GM19455 (cell line): Measurements from ENCODE around the gene SDSL.
A peak's percentile ranks its signal among the peaks of the same experiment; 100 is the strongest.

Experiments used
- ATAC-seq: cut with Tn5 transposase; IDR thresholded peaks from one replicate; pipeline ENCODE4 v1.9.1; 2021; ENCODE audit not compliant: unreplicated experiment

The SDSL gene, protein sequence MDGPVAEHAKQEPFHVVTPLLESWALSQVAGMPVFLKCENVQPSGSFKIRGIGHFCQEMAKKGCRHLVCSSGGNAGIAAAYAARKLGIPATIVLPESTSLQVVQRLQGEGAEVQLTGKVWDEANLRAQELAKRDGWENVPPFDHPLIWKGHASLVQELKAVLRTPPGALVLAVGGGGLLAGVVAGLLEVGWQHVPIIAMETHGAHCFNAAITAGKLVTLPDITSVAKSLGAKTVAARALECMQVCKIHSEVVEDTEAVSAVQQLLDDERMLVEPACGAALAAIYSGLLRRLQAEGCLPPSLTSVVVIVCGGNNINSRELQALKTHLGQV

DNA sequence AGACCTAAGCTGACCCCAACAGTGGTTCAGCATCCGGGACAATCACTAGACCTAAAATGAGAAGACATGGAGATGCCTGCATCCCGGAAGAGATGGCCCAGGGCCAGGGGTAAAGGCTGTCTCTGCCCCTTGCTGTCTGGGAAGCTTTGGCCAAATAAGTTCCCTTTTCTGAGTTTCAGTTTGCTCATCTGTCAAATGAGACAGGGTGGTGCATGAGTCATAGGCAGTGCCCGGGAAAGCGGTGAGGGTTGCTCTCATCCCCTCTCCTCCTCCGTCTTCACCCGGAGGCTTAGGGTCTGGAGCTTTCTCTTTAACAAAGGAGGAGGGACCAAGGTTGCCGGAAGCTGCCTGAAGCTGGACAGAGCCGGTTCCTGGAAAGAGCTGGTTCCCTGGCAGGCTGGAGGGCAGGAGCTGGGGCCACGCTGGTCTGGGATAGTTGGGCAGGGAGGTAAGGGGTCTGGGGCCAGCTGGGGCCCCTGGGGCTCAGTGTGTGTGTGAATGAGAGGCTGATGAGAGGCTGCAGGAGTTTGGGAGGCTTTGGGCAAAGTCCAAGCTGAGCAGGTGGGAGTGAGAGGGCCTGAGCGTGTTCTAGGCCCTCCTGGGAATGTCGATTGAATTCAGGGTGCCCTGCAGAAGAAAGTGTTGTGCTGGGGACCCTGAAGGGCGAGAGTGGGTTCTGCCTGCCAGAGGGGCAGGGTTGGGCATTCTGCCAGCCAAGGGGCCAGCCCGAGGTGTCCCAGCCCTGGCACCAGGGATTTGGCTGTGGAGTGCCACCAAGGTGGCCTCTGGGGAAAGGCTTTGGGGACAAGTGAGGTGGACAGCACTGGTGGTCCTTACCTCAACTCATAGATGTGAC, at the start of gene SDSL:
Gene SDSL (plus strand): TSS at position 351 of the 856 bp plus-strand sequence. CDS start 5,603 bp downstream, outside the sequence.
- peak; percentile 88 for ATAC-seq

DNA sequence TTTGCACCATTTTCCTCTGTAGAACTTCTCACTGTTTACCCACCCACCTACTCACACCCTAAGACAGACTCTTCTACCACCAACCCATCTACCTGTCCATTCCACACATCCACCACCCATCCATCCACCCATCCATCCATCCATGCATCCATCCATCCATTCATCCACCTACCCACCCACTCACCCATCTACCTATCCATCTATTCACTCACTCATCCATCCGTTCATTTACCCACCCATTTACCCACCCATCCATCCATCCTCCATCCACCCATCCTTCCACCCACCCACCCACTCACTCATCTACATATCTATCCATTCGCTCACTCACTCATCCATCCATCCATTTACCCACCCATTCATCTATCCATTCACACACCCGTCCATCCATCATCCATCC, 48.7 kb upstream of the SDSL start:
- ATAC-seq, result no peak

DNA sequence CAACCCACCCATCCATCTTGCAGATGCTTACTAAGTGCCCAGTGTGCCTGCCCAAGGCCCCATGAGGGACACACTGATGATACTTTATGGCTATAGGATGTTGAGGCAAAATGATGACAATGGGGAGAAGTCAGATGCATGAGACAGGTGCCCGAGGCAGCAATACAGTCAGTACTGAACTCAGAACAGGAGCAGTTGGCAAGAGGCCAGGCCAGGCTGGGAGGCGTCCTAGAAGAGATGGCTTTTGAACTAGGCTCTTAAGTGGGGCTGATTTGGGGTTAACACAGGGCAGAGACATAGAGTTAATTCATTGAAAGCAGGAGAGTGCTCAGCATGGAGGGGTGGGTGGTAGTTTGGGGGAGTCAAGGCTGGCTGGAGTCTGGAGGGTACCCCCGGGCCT, 48.2 kb upstream of the SDSL start:
- no peak for ATAC-seq

DNA sequence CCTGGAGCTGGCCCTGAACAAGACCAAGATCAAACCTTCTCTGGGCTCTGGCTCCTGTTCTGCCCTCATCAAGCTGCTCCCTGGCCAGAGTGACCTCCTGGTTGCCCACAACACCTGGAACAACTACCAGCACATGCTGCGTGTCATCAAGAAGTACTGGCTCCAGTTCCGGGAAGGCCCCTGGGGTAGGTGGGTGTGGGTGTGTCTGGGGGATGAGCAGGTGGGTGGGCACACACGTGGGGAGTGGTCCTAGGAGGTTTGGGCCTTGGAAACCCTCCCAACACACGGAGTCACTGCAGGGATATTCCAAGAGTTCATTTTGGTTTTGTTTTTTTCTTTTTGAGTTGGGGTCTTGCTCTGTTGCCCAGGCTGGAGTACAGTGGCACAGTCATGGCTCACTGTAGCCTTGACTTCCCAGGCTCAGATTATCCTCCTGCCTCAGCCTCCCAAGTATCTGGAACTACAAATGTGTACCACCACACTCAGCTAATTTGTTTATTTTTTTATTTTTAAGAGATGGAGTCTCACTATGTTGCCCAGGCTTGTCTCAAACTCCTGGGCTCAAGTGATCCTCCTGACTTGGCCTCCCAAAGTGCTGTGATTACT, 47.3 kb upstream of the SDSL start:
- no peak for ATAC-seq

DNA sequence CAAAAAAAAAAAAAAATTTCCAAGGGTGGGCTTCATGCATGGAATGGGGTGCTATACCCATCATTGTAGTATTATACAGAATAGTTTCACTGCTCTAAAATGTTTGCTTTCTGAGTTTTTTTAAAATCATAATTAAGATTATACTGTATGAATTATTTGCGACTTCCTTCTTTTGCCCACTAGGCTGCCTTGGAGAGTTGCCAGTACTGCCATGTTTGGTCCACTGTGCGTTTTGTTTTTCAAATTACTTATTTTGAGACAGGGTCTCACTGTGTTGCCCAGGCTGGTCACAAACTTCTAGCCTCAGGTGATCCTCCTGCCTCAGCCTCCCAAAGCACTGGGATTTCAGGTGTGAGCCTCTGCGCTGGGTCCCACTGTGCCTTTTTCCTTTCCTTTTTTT, 43.9 kb upstream of the SDSL start:
- no peak for ATAC-seq

DNA sequence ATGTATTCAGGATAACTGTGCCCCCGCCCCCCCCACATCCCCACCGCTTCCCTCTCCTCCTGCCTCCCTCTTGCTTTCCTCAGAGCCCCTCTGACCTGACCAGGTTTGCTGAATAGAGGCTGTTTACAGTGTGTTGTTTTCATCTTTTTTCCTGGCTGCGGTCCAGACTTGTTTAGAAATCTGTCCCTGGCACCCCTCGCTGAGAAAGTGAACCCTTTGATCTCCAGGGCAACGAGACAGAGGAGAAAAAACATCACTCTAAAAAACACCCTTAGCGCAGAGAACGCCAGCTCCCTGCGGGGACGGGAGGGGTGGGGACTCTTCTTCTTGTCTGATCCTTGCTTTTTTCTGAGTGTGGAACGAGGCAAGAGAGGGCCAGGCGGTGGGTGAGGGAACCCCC, 41.0 kb upstream of the SDSL start:
- no peak for ATAC-seq

DNA sequence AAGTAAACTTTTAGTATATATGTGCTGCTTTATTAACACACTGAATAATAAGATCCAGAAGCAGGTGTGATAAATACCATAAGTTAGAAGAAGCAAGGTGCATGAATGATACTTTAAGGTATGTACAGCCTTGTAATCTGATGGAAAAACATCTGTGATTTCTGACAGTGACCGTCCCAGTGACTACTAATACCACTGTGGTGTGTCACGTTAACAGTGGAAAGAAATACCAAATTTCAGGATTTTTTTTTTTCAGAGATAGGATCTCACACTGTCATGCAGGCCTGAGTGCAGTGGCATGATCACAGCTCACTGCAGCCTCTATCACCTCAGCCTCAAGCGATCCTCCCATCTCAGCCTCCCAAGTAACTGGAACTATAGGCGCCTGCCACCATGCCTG, 40.0 kb upstream of the SDSL start:
- no peak for ATAC-seq

DNA sequence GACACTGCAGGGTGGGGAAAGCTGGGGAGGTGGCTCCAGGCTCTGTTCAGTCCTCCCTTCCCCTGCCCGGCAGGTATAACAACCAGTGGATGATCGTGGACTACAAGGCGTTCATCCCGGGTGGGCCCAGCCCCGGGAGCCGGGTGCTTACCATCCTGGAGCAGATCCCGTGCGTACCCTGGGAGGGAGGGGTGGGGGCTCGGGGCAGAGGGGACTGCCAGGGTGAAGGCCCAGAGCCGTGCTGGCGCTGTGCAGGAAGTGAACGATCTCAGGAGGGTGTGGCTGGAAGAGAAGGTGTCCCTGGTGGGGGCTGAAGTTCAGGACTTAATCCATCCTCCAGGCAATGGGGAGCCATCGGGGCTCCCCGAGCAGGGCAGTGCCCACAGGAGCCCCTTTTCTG, 37.4 kb upstream of the SDSL start:
- no peak for ATAC-seq

DNA sequence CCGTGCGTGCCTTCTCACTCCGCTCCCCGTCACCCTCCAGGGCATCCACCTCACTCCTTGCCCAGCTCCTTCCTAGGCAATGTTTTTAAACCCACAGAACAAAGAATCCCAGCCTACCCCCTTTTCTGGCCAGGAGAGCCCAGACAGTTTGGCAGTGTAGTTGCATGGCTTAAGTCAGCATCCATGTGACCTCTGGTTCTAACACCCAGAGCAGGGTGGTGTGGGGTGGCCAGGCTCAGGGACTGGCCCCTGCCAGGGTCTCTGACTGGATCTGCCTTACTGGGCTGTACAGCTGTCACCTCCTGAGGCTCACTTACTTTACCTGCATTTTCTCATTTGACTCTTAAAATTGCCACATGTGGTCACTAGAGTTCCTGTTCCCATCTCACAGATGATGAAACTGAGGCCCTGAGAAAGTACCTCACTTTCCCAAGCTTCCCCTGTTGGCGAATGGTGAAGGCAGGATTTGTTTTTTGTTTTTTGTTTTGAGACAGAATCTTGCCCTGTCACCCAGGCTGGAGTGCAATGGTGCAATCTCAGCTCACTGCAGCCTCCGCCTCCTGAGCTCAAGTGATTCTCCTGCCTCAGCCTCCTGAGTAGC, 36.8 kb upstream of the SDSL start:
- no peak for ATAC-seq

DNA sequence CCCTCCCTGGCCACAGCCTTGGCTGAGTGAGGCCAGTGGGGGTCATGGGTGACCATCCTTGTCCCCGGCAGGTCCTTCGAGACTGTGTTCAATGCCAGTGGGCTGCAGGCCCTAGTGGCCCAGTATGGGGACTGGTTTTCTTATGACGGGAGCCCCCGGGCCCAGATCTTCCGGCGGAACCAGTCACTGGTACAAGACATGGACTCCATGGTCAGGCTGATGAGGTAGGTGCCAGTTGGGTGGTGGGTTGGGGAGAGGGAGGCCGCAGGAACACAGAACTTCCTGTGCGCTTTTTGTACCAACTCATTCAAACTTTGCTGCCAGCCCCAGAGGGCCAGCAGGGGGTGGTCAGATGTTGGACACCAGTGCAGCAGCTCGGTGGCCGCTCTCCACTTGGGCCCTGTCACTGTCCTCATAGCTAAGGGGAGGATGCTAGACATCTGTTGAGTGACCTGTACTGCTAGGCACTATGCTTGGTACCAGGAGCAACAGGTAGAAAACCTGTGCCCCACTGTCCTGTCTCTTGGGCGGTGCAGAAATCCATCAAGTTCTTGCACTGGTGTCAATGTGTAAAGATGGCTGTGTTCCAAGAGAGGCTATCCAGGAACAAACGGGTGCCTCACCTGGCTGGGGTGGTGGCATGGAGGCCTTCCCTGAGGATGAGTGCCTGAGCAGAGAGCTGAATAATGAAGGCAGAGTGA, 35.2 kb upstream of the SDSL start:
- ATAC-seq, result no peak

DNA sequence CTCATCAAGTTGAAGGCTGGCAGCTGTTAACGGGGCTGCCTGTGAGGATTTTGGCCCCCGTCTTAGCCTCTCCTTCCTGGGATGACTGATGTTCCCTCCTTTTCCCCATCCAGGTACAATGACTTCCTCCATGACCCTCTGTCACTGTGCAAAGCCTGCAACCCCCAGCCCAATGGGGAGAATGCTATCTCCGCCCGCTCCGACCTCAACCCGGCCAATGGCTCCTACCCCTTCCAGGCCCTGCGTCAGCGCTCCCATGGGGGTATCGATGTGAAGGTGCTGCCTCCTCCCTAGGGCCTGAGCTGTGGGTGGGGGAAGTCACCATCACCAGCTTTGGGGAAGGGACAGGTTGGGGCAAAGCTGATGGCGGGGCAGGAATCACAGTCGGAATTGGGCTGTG, 34.5 kb upstream of the SDSL start:
- ATAC-seq, result no peak

DNA sequence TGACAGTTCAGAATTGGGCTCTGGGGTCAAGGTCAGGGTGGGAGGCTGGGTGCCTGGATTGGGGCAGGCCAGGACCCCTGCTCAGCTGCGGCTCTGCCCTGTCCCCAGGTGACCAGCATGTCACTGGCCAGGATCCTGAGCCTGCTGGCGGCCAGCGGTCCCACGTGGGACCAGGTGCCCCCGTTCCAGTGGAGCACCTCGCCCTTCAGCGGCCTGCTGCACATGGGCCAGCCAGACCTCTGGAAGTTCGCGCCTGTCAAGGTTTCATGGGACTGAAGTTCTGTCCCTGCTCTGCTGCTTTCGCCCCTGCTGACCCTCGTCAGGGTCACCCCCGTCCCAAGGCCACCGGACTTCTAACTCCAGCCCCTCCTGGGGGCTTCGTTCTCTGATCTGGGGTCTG, 33.8 kb upstream of the SDSL start:
- ATAC-seq, result no peak

DNA sequence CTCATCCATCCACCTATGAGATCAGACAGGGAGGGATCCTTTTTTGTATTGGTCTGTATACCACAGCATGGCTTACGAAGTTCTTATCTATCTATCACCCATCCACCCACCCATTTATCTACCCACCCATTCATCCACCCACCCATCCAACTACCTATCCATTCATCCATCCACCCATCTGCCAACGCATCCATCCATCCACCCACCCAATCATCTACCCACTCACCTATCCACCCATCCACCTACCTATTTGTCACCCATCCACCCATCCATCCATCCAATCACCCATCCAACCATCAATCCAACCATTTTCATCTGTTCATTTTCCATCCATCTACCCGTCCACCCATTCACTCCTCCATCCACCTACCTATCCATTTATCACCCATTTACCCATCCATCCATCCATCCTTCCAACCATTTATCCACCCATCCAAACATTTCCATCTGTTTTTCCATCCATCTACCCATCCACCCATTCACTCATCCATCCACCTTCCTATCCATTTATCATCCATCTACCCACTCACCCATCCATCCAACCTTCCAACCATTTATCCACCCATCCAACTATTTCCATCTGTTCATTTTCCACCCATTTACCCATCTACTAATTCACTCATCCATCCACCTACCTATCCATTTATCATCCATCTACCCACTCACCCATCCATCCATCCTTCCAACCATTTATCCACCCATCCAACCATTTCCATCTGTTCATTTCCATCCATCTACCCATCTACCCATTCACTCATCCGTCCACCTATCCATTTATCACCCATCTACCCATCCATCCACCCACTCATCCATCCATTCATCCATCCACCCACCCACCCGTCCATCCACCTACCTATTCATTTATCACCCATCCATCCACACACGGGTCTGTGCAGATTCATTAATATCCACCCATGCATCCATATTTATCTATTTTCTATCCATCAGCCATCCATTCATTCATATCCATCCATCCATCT, 31.8 kb upstream of the SDSL start:
- no peak for ATAC-seq

DNA sequence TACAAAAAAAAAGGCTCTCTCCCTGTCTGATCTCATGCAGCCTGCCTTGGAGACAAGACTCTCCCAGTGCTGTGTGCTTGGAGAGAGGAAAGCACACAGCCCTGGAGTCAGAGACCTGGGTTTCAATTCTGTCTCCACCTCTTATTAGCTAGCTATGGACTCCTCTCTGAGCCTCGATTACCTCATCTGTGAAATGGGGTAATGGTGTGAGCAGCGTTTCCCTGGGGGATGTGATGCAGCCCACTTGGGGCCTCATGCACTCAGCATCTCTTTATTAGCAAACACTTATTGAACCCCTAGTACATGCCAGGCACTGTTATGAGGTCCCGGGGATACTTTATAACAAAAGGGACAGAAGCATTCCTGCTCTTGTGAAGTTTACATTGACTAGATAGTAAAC, 31.0 kb upstream of the SDSL start:
- no peak for ATAC-seq

DNA sequence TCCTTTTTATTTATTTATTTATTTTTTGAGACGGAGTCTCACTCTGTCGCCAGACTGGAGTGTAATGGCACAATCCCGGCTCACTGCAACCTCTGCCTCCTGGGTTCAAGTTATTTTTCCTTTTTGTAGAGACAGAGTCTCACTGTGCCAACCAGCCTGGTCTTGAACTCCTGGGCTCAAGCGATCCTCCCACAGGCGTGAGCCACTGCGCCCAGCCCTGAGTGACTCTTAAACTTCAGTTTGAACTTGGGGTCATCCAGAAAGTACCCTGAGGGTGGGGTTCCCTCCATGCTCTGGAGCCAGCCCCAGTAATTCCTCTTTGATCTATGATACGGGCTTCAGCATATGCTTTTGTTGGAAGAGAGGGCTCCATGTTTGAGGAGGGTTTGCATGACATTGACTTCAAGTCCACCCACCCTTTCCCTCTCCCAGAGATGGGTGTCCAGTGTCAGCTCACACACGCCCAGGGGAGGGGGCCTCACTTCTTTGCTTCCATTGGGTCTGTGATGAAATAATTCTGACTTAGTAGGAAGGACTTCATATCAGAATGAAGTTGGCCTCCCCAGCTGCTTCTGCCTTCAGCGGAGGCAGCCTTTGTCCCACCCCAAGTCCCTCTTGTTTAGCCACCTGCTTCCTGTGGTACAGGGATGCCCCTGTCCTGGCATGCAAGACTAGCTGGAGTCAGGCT, 30.4 kb upstream of the SDSL start:
- ATAC-seq, result no peak

DNA sequence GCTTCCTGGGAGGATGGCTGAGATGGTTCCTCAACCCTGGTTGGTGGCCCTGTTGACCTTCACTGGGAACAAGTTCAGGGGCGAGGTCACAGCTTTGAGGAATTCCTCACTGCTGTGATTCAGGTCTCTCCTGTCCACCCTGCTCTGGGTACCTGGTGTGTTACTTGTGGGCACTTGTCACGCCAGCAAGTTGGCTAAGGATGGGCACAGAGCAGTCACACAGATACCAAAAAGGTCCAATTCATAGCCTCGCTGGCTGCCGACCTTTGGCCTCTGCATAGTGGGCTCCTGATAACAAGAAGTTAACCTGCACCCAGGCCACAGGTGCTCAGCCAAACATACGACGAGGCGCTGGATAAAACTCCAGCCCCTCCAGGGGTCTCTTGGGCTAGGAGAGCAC, 29.7 kb upstream of the SDSL start:
- ATAC-seq, result no peak

DNA sequence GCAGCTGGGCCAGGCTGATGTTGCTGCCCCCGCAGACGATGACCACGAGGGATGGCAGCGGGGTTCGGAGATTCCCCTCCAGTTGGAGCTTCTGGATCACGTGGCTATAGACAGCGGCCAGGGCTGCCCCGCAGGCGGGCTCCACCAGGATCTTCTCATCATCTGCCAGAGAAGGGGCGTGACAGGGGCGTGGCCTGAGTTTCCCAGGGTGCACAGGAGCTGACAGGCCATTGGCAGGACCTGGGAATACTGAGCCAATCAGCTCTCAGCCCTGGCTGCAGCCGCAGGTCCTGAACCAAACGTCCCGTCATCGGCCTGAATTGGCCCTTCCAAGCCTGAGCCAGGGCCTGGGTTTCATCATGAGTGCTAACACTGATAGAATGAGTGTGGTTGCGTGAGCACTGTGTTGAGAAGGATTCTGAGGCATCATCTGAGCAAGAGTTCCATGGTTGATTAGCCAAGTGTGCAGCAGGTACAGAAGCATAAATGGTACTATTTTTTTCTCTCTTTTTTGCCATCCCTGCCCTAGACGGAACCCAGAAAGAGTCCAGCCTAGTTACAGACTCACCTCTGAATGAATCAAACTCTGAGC, 29.1 kb upstream of the SDSL start:
- no peak for ATAC-seq

DNA sequence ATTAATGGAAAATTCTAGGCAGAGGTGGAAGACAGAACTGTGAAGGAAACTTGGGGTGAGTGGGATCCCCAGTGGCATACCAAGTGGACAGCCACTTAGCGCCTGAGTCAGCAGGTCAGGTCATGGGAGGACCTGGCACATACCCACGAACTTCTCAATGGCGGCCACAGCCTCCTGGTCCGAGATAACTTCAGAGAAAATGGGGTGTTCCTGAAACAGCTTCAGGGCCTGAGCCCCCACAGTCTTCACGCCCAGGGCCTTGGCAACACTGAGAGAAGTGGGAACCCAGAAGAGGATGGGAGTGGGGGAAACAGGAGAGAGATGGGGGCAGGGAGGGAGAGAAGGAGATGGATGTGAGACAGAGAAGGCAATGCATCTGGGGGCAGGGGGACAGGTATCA, 28.4 kb upstream of the SDSL start:
- ATAC-seq, result no peak

DNA sequence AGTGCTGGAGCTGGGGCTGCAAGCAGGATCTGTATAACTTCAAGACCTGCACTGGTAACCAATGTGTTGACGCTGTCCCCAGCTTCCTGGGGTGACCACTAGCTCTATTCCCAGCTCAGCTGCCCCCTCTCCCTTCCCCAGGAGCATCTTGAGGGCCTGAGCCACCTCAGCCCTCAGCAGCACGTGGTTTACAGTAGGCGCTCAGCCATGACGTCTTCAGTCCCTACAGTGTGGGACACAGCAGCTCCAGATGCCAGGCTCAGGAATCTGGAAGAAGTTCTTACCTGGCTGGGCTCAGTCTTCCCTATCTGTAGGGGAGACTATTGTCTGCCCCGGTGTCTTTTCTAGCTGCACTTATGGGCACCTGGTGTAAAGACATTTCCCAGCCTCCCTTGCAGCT, 27.1 kb upstream of the SDSL start:
- ATAC-seq, result no peak
